Right atrium auricular region (tissue), 2 donors: ENCODE measurements around the gene AOPEP. TPM values are rescaled to one million over a fixed set of nuclear protein-coding genes. Genes with fewer than 3 reads are reported as not detected.

ENCODE experiments used
- DNase-seq: peaks from one replicate; pipeline ENCODE4 v3.0.0-alpha.2; 2019; ENCODE audit warnings: low spot score
- H3K27ac ChIP-seq, 2 donors: fragments of 200-600 bp; sonication (generic); 1 replicate in 1 of 2; 2 replicates in 1 of 2; pipeline ENCODE4 v1.5.1; 2016 to 2019
- H3K27me3 ChIP-seq, 2 donors: fragments of 200-600 bp; sonication (generic); one replicate each; pipeline versions ENCODE4 v1.5.1 to v1.6.0; 2017 to 2019
- H3K36me3 ChIP-seq: fragments of 200-600 bp; sonication (generic); one replicate; pipeline ENCODE4 v1.5.1; 2016
- H3K4me1 ChIP-seq, 2 donors: fragments of 200-600 bp; sonication (generic); one replicate each; pipeline versions ENCODE4 v1.5.1 to v1.6.0; 2017 to 2019
- H3K4me3 ChIP-seq, 2 donors: fragments of 200-600 bp; sonication (generic); 1 replicate in 1 of 2; 2 replicates in 1 of 2; pipeline ENCODE4 v1.5.1; 2017 to 2019; ENCODE audit warnings: mild to moderate bottlenecking in 1 of 2, moderate library complexity in 1 of 2
- H3K9me3 ChIP-seq, 2 donors: fragments of 200-600 bp; sonication (generic); one replicate each; pipeline ENCODE4 v1.5.1; 2019
- total RNA-seq, 2 donors: library from RNA; depleted of rRNA; stranded (reverse); fragments of >200 nt; gene quantifications; one replicate each; pipeline ENCODE4 v1.1.0, GENCODE V29; 2016
- TF ChIP-seq, protein P1 (sequence below), 2 donors: fragments of 200-600 bp; sonication (generic); IDR thresholded peaks; one replicate each; pipeline ENCODE4 v1.5.1; 2019; ENCODE audit warnings: antibody characterized with exemption in 2 of 2

The AOPEP gene
- total RNA-seq, 2 donors from 2014 or later = 262 to 314 TPM

DNA sequence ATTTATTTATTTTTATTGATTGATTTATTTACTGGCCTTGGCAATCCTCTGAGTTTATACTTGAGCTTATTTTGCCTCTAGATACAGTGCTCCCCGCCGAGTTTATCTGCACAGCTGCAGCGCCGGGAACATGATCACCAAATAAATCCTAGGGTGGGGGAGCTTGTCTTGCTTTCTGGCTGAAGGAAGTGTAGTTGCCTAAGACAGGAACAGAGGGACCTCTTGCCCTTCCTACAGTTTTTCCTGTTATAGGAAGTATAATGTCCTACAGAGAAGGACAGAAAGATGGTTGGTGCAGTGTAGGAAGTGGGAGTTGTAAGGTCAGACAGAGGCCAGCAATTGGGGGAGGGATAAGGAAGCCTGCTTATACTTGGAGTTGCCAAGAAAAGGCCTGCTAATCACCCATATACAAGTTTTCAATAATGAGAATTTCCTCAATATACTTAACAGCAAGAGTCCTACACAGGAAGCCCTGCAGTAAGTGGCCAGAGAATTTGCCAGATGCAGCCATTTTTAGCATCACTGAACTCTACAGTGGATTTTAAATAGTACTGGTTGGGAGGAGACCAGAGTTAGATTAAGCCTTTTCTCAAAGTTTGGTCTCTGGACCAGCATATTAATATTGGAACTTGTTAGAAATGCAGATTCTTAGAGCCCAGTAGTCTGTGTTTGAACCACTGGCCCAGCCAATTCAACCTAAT, 7.7 kb downstream of the AOPEP start:
- Histone ChIP-seq H3K27me3 (no peaks in the 10 kb centered on the region), H3K4me3 (no peak overlapping the region), H3K27ac (no peak overlapping the region), H3K36me3 (no peaks in the 10 kb centered on the region), H3K4me1 (peaks cover 0 to 9% of the 10 kb centered on the region in 2 donors), H3K9me3 (no peaks in the 10 kb centered on the region)
- no peak for DNase-seq
- TF ChIP-seq, protein P1, sequence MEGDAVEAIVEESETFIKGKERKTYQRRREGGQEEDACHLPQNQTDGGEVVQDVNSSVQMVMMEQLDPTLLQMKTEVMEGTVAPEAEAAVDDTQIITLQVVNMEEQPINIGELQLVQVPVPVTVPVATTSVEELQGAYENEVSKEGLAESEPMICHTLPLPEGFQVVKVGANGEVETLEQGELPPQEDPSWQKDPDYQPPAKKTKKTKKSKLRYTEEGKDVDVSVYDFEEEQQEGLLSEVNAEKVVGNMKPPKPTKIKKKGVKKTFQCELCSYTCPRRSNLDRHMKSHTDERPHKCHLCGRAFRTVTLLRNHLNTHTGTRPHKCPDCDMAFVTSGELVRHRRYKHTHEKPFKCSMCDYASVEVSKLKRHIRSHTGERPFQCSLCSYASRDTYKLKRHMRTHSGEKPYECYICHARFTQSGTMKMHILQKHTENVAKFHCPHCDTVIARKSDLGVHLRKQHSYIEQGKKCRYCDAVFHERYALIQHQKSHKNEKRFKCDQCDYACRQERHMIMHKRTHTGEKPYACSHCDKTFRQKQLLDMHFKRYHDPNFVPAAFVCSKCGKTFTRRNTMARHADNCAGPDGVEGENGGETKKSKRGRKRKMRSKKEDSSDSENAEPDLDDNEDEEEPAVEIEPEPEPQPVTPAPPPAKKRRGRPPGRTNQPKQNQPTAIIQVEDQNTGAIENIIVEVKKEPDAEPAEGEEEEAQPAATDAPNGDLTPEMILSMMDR (IDR thresholded peaks at IDR 0.05) = no peak

DNA sequence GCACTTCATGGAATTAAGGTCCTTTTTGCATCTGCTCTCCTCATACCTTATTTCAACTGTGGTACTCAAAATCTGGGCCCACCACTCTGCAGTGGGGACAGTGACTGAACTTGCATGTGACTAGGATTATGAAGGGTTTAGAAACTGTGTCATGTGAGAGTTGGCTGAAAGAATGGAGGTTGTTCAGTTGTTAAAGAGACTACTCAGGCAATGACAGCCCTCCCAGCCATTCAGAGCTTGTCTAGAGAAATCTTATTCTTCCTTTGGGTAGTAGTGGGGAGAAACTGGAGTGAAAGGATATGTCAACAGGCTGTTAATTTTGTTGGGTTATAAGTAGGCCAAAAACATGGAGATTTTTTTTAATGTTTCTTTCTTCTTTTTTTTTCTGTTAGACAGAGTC, 10.3 kb downstream of the AOPEP start:
- Histone ChIP-seq H3K4me1 (peaks cover 0 to 9% of the 10 kb centered on the region in 2 donors), H3K27me3 (no peaks in the 10 kb centered on the region), H3K9me3 (no peaks in the 10 kb centered on the region), H3K4me3 (no peak overlapping the region), H3K36me3 (no peaks in the 10 kb centered on the region), H3K27ac (no peak overlapping the region)
- TF ChIP-seq, protein P1 (IDR thresholded peaks at IDR 0.05) = no peak
- DNase-seq = no peak

DNA sequence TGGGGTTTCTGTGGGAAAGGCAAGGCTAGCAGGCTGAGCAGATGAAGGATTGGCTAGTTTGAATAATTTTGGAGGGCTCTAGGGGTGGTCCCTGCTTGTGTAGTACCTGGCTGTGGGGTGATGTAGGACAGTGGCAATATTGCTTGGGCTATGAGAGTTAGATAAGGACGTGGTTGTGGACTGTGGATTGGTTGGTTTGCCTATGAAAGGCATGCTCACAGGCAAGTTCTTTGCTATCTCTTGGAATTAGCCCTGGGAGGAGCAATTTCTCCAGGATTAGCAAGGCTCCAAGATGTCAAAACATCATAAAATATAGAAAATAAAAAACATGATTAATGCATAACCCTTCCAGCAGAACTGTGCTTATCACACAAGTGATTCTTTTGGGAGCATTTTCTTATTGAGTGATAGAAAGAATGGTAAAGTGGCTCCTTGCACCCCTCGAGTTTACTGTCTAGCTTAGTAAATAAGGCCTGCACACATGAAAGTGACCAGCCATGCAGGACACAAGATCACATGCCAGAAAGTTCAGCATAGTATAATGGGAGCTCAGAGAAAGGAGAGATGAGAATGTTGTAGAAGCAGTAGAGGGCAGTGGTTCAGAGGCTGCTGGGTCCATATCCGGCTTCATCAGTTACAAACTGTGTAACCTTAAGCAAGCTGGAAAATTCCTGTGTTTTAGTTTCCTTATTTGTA, 13.8 kb downstream of the AOPEP start:
- TF ChIP-seq, protein P1 (IDR thresholded peaks at IDR 0.05) = no peak
- Histone ChIP-seq H3K27ac (no peak overlapping the region), H3K9me3 (no peaks in the 10 kb centered on the region), H3K4me1 (no peaks in the 10 kb centered on the region), H3K4me3 (no peak overlapping the region), H3K27me3 (no peaks in the 10 kb centered on the region), H3K36me3 (no peaks in the 10 kb centered on the region)
- DNase-seq = no peak

DNA sequence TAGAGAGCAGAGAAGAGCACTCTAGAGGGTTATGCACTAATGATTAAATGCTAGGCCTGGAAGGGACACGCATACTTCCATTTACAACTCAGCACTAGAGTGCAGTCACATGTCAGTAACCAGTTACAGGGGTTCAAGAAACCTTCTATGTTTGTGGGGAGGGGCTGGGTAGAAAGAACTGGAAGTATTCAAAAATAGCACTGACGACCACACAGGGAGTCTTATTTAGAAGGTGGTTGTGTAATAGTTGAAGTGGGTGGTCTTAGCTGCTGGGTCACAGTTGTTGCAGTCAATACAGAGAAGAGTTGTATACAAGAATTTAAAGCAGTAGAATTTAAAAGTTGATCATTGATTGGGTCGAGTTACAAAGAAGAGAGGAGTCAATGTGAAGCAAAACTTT, 15.4 kb downstream of the AOPEP start:
- H3K36me3 ChIP-seq = no peaks in the 10 kb centered on the region
- no peaks in the 10 kb centered on the region for H3K4me1 ChIP-seq
- TF ChIP-seq, protein P1 (IDR thresholded peaks at IDR 0.05) = no peak
- no peaks in the 10 kb centered on the region for H3K27me3 ChIP-seq
- no peaks in the 10 kb centered on the region for H3K9me3 ChIP-seq
- no peak overlapping the region for H3K4me3 ChIP-seq
- no peak overlapping the region for H3K27ac ChIP-seq
- no peak for DNase-seq

DNA sequence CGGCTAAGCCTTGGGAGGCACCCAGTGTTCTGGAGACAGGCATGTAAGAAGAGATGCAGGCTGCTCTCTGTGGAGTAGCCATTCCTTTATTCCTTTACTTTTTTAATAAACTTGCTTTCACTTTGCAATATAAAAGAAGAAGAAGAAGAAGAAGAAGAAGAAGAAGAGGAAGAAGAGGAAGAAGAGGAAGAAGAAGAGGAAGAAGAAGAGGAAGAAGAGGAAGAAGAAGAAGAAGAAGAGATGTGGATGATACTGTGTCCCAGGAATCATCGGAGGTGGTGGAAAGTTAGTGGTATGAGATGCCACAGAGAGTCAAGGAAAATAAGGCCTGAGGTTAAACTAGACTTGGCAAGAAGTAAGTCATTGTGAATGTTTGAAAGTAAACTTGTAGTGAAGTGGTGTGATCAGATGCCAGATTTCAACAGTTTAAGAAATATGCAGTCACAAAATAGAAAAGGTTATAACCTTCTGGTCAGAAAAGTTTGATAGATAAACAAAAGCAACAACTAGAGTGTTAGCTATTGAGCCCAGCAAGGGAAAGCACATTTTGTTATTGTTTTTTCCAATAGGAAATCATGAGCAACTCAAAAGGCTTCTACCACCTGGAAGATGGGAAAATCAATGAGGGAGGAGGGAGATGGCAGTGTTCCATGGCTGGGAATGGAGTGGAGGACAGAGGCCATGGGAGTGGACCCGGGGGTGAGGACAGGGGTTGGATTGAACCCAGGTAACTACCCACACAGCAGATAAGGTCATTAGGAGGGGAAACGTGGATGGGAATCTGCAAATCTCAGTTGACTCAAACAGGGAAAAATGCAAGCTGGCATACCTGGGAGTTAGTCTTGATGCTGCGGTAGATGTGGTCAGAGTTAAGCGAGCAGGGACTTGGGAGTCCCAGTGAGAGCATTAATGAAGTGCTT, 16.8 kb downstream of the AOPEP start:
- H3K27ac ChIP-seq = no peak overlapping the region
- no peak overlapping the region for H3K4me3 ChIP-seq
- no peaks in the 10 kb centered on the region for H3K9me3 ChIP-seq
- no peaks in the 10 kb centered on the region for H3K27me3 ChIP-seq
- H3K4me1 ChIP-seq = no peaks in the 10 kb centered on the region
- TF ChIP-seq, protein P1 (IDR thresholded peaks at IDR 0.05) = no peak
- no peaks in the 10 kb centered on the region for H3K36me3 ChIP-seq
- no peak for DNase-seq
